Measurements from ENCODE around the gene C16orf54.

DNA sequence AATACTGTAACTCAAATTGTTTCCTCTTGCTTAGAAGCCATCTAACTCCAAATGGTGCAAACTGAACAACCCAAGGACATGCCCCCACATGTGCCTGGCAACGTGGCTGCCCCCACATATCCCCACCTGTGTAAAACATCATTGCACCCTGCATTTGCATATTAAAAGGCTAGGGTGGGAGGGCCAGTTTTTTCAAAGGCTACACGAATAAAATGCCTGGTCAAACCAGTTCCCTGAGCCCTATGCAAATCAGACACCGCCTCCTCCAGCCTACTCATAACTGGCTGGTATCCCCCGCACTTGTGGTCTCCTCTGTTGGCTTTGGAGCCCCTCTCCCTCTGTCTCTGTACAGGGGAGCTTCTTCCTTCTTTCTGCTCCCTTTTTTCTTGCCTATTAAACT is 26.7 kb downstream of the C16orf54 start:
- TF ChIP-seq, protein P1, sequence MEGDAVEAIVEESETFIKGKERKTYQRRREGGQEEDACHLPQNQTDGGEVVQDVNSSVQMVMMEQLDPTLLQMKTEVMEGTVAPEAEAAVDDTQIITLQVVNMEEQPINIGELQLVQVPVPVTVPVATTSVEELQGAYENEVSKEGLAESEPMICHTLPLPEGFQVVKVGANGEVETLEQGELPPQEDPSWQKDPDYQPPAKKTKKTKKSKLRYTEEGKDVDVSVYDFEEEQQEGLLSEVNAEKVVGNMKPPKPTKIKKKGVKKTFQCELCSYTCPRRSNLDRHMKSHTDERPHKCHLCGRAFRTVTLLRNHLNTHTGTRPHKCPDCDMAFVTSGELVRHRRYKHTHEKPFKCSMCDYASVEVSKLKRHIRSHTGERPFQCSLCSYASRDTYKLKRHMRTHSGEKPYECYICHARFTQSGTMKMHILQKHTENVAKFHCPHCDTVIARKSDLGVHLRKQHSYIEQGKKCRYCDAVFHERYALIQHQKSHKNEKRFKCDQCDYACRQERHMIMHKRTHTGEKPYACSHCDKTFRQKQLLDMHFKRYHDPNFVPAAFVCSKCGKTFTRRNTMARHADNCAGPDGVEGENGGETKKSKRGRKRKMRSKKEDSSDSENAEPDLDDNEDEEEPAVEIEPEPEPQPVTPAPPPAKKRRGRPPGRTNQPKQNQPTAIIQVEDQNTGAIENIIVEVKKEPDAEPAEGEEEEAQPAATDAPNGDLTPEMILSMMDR (conservative IDR thresholded peaks at IDR 0.05 in 1 of 2, IDR thresholded peaks at IDR 0.05 in 1 of 2; ENCODE audit: extremely low read depth in 1 of 2, insufficient read depth in 1 of 2, low read depth in 1 of 2, low read length in 2 of 2) = no peak
- TF ChIP-seq EZH2 (IDR thresholded peaks at IDR 0.05; ENCODE audit: borderline replicate concordance, low read length) = no peak

All from mammary epithelial cell (primary cell).